Endothelial cell of umbilical vein (primary cell): ENCODE data around the gene MARS1. TPM values are rescaled to one million over a fixed set of nuclear protein-coding genes. Genes with fewer than 3 reads are reported as not detected.

Experiments used
- BruUV-seq: library from RNA; stranded (reverse); fragments of 400-500 nt; replicated peaks from 2 replicates; lab custom pipeline; 2021; lab: Mats Ljungman, UMichigan
- CTCF ChIA-PET: fragments of 300-600, 350-600 bp; sonication (Branson Sonifier 250); formaldehyde crosslinking; loops from one replicate; lab custom pipeline; 2021; ENCODE audit warnings: antibody characterized with exemption, inconsistent platforms; lab: Charles Lee
- POLR2A ChIA-PET: fragments of 300-600, 350-600 bp; sonication (Branson Sonifier 250); formaldehyde crosslinking; loops from one replicate; lab custom pipeline; 2021; ENCODE audit warnings: antibody characterized with exemption, inconsistent platforms; lab: Charles Lee
- DNase-seq: peaks from one replicate; pipeline ENCODE4 v3.0.0-alpha.2; 2011; ENCODE audit warnings: low read depth, low spot score
- FAIRE-seq: peaks from 2 replicates; lab custom pipeline; 2011; peaks lifted over from hg19 to GRCh38; lab: Jason Lieb, UNC
- H2AFZ ChIP-seq: 2 replicates; pipeline ENCODE4 v1.6.0; 2012; ENCODE audit warnings: low read depth, low read length, control low read depth, inconsistent platforms
- H3K27ac ChIP-seq: 2 replicates; pipeline ENCODE4 v1.5.1; 2011; ENCODE audit warnings: low read depth, mild to moderate bottlenecking, control low read depth, low read length, moderate library complexity; ENCODE audit not compliant: insufficient read depth
- H3K27me3 ChIP-seq, 2 experiments: 2 replicates each; pipeline versions ENCODE4 v1.6.0 to v1.6.1; 2011; ENCODE audit warnings: low read length in 2 of 2, mixed read lengths in 1 of 2; ENCODE audit not compliant: control insufficient read depth in 2 of 2, insufficient read depth in 2 of 2
- H3K36me3 ChIP-seq, 2 experiments: 2 replicates in 1 of 2; 3 replicates in 1 of 2; pipeline ENCODE4 v1.5.1; 2011; ENCODE audit warnings: low read length in 2 of 2, mild to moderate bottlenecking in 1 of 2, moderate library complexity in 1 of 2; ENCODE audit not compliant: control insufficient read depth in 2 of 2, insufficient read depth in 2 of 2; ENCODE audit errors: extremely low read depth in 1 of 2
- H3K4me1 ChIP-seq: 3 replicates; pipeline ENCODE4 v1.5.1; 2011; ENCODE audit warnings: mild to moderate bottlenecking, low read length; ENCODE audit not compliant: control insufficient read depth, insufficient read depth; ENCODE audit errors: extremely low read depth
- H3K4me2 ChIP-seq: 2 replicates; pipeline ENCODE4 v1.6.1; 2011; ENCODE audit warnings: low read length, control low read depth, mixed read lengths; ENCODE audit not compliant: insufficient read depth
- H3K4me3 ChIP-seq, 3 experiments: fragments of 200-600 bp in 1 of 3; sonication (generic), shearing (Covaris generic) in 1 of 3; replicated peaks in 1 of 3; 2 replicates each; pipeline ENCODE4 v1.5.1; 2011 to 2016; ENCODE audit warnings: control low read depth in 3 of 3, low read length in 3 of 3, mild to moderate bottlenecking in 2 of 3, inconsistent platforms in 1 of 3, low read depth in 1 of 3, moderate library complexity in 1 of 3; ENCODE audit not compliant: insufficient read depth in 1 of 3
- H3K79me2 ChIP-seq: 2 replicates; pipeline ENCODE4 v1.6.0; 2012; ENCODE audit warnings: low read length, inconsistent platforms; ENCODE audit not compliant: control insufficient read depth, insufficient read depth
- H3K9ac ChIP-seq: replicated peaks from 2 replicates; pipeline ENCODE3; 2011; ENCODE audit warnings: low read length, control low read depth; ENCODE audit not compliant: insufficient read depth; ENCODE audit errors: extremely low read depth
- H3K9me1 ChIP-seq: replicated peaks from 3 replicates; pipeline ENCODE4 v1.6.0; 2011; ENCODE audit warnings: mild to moderate bottlenecking, low read length; ENCODE audit not compliant: control insufficient read depth, insufficient read depth; ENCODE audit errors: extremely low read depth
- H3K9me3 ChIP-seq: replicated peaks from 2 replicates; pipeline ENCODE4 v1.5.1; 2012; ENCODE audit warnings: low read length, inconsistent platforms; ENCODE audit not compliant: control insufficient read depth, insufficient read depth
- H4K20me1 ChIP-seq: replicated peaks from 2 replicates; pipeline ENCODE3; 2011; ENCODE audit warnings: mild to moderate bottlenecking, low read length; ENCODE audit not compliant: control insufficient read depth, insufficient read depth; ENCODE audit errors: extremely low read depth
- CTCF ChIP-seq, 2 donors: IDR thresholded peaks; 1 replicate in 1 of 2; 2 replicates in 1 of 2; pipeline ENCODE4 v1.5.1; 2011; ENCODE audit warnings: low read length in 2 of 2, mild to moderate bottlenecking in 2 of 2, moderate library complexity in 2 of 2, control low read depth in 1 of 2, inconsistent platforms in 1 of 2, low read depth in 1 of 2; ENCODE audit not compliant: insufficient read depth in 1 of 2; ENCODE audit errors: extremely low read depth in 1 of 2
- EZH2 ChIP-seq: IDR thresholded peaks from 2 replicates; pipeline ENCODE4 v1.6.1; 2012; ENCODE audit warnings: borderline replicate concordance, low read depth, mild to moderate bottlenecking, moderate library complexity, low read length, inconsistent platforms; ENCODE audit not compliant: severe bottlenecking
- FOS ChIP-seq: IDR thresholded peaks from 2 replicates; pipeline ENCODE4 v1.6.1; 2011; ENCODE audit warnings: mild to moderate bottlenecking, low read length, moderate library complexity, borderline replicate concordance; ENCODE audit not compliant: insufficient read depth
- GATA2 ChIP-seq: IDR thresholded peaks from 2 replicates; pipeline ENCODE4 v1.7.0; 2011; ENCODE audit warnings: low read depth, mild to moderate bottlenecking, moderate library complexity, mixed read lengths, low read length; ENCODE audit not compliant: insufficient read length, insufficient read depth
- JUN ChIP-seq: IDR thresholded peaks from 2 replicates; pipeline ENCODE4 v1.6.1; 2011; ENCODE audit warnings: borderline replicate concordance, low read depth; ENCODE audit not compliant: insufficient read length, insufficient read depth
- MAX ChIP-seq: IDR thresholded peaks from 2 replicates; pipeline ENCODE4 v1.6.1; 2011; ENCODE audit not compliant: insufficient read depth, insufficient read length
- MYC ChIP-seq: IDR thresholded peaks from one replicate; pipeline ENCODE4 v1.6.1; 2011; ENCODE audit warnings: mild to moderate bottlenecking, low read depth, low read length
- POLR2A ChIP-seq: IDR thresholded peaks from 2 replicates; pipeline ENCODE4 v1.6.1; 2012; ENCODE audit warnings: low read depth, mild to moderate bottlenecking, control low read depth, low read length
- POLR2AphosphoS5 ChIP-seq: IDR thresholded peaks from 2 replicates; pipeline ENCODE4 v1.6.1; 2012; ENCODE audit warnings: low read depth, mild to moderate bottlenecking, control low read depth, low read length, moderate library complexity; ENCODE audit not compliant: insufficient read depth
- dilution Hi-C: fragments of 300-500 bp; cut with MboI; formaldehyde crosslinking; loops from one replicate; pipeline ENCODE4 v1.15.0; 2019; ENCODE audit warnings: low sequenced_read_pairs; ENCODE audit not compliant: extremely low pct_ligation_motif_present
- intact Hi-C: fragments of 100-400 bp; cut with micrococcal nuclease; formaldehyde crosslinking; loops from one replicate; pipeline ENCODE4 v1.10.0; 2022
- polyA plus RNA-seq, 4 experiments: library from polyadenylated mRNA; depleted of rRNA in 3 of 4; stranded (reverse) in 3 of 4; unstranded in 1 of 4; fragments of >200 nt; gene quantifications; 2 replicates each; pipeline versions ENCODE4 v1.2.1 to v1.2.3, GENCODE V29; 2011 to 2012; ENCODE audit warnings: missing spikeins in 1 of 4
- total RNA-seq: library from RNA; stranded (reverse); gene quantifications from 2 replicates; pipeline ENCODE4 v1.2.3, GENCODE V29; 2021

MARS1 gene
- total and polyA plus RNA-seq, 2 donors (not counting 3 experiments of a cell fraction or from before 2014, with no cell fraction given): 118 to 212 TPM

GRCh38 chr12:57444744-57445143 lies 43.1 kb upstream of the MARS1 start:
- no peak for DNase-seq
- Histone ChIP-seq H2AFZ (no peak overlapping the region), H3K27me3 (peaks cover 0 to under 1% of the 10 kb centered on the region in 2 experiments), H3K9me1 (no peaks in the 10 kb centered on the region), H3K79me2 (no peaks in the 10 kb centered on the region), H3K27ac (no peak overlapping the region), H3K9me3 (no peaks in the 10 kb centered on the region), H4K20me1 (no peaks in the 10 kb centered on the region), H3K4me2 (no peak overlapping the region), H3K4me1 (no peaks in the 10 kb centered on the region), H3K36me3 (no peaks in the 10 kb centered on the region), H3K9ac (no peak overlapping the region), H3K4me3 (no peak overlapping the region)
- dilution Hi-C loops (no loop called here), intact Hi-C loops (no loop called here)
- ChIA-PET POLR2A (no interaction called here), CTCF (interaction anchor here (0.7 to 2.7 kb wide), 7 partner anchors 8 to 195 kb away, joined by 3 to 8 read pairs (median 3); partner anchors contain the start of gene INHBE)
- no TSS peak for BruUV-seq
- FAIRE-seq: no peak
- TF ChIP-seq MAX (no peak), CTCF (IDR thresholded peaks at IDR 0.05; ENCODE audit: extremely low read depth in 1 of 2, insufficient read depth in 1 of 2, low read depth in 1 of 2, low read length in 2 of 2) (no peak), POLR2AphosphoS5 (no peak), MYC (no peak), GATA2 (no peak), FOS (no peak), EZH2 (no peak), POLR2A (no peak), JUN (no peak)
